Measurements from ENCODE around the gene KCNB1. TPM values are rescaled to one million over a fixed set of nuclear protein-coding genes. Genes with fewer than 3 reads are reported as not detected.

The KCNB1 gene
- total and polyA plus RNA-seq, 2 of the 4 experiments (the other 2 are of a cell fraction), result 0.05 TPM; not detected in 1

DNA sequence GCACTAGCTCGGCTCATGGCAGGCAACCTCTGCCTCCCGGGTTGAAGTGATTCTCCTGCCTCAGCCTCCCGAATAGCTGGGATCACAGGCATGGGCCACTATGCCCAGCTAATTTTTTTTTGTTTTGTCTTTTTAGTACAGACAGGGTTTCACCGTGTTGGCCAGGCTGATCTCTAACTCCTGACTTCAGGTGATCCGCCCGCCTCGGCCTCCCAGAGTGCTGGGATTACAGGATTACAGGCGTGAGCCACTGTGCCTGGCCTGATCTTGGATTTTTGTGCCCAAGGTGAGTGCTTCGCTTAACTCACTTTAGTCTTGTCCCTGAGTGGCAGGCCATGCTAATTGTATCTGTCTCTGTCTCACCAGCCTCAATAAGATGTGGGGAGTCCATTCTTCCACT, 78.6 kb downstream of the KCNB1 start:
- Histone ChIP-seq H4K5ac (ENCODE audit: low read depth, low read length) (no peak overlapping the region), H2BK20ac (ENCODE audit: low read depth, low read length) (no peak overlapping the region), H3K27ac (ENCODE audit: insufficient read depth, low read length) (no peak overlapping the region), H2BK5ac (ENCODE audit: low read depth, low read length, poor library complexity, severe bottlenecking) (no peak overlapping the region), H3K9me3 (ENCODE audit: control insufficient read depth, insufficient read depth, low read length) (peaks cover 1% of the 10 kb centered on the region; the same call in 1 of the 2 replicates), H3K9me1 (ENCODE audit: insufficient read depth, low read length) (0 out of 2 replicates have a peak, but pooled peaks cover 2% of the 10 kb centered on the region), H3K9ac (ENCODE audit: low read depth, low read length) (no peak overlapping the region), H2AFZ (replicated peaks; ENCODE audit: low read length, poor library complexity) (no peak overlapping the region), H4K91ac (ENCODE audit: insufficient read depth, low read depth, low read length) (no peak overlapping the region), H3K79me1 (ENCODE audit: low read depth in 1 of 2, low read length in 2 of 2) (no peaks in the 10 kb centered on the region), H3K23ac (ENCODE audit: low read depth, low read length) (no peak overlapping the region), H3K27me3 (ENCODE audit: control insufficient read depth, insufficient read depth, low read length) (peaks cover 38% of the 10 kb centered on the region), H3K4me3 (ENCODE audit: insufficient read depth, low read depth, low read length) (no peak overlapping the region), H3K14ac (replicated peaks; ENCODE audit: low read depth, low read length) (no peak overlapping the region), H3K56ac (ENCODE audit: extremely low read depth, insufficient read depth, low read length) (no peak overlapping the region), H2BK120ac (ENCODE audit: low read depth, low read length) (no peak overlapping the region), H4K8ac (ENCODE audit: low read depth in 2 of 2, low read length in 2 of 2) (no peak overlapping the region), H3K4me1 (ENCODE audit: control insufficient read depth, insufficient read depth, low read length) (peaks cover 3% of the 10 kb centered on the region), H3K18ac (ENCODE audit: low read depth, low read length) (no peak overlapping the region), H3K36me3 (ENCODE audit: control insufficient read depth, insufficient read depth, low read length) (no peaks in the 10 kb centered on the region), H2AK5ac (ENCODE audit: low read depth, low read length) (no peak overlapping the region), H4K20me1 (ENCODE audit: insufficient read depth, low read length) (no peaks in the 10 kb centered on the region), H2BK15ac (ENCODE audit: low read depth, low read length) (no peak overlapping the region), H2AK9ac (replicated peaks; ENCODE audit: low read depth, low read length, poor library complexity) (no peak overlapping the region), H3K4me2 (ENCODE audit: low read depth, low read length) (no peak overlapping the region), H3K4ac (ENCODE audit: low read depth, low read length) (no peak overlapping the region)
- no peak for ATAC-seq (ENCODE audit: low read depth)
- CTCF ChIA-PET, result no interaction called here
- intact Hi-C loops (cut with micrococcal nuclease), result no loop called here
- WGBS, 2 experiments (ENCODE audit: extremely low coverage in 2 of 2, insufficient read length in 1 of 2), result 83% methylated on average over 5 of the region's 9 CpGs; no CpG with 5 or more reads in 1 of the 2 experiments
- dilution Hi-C loops (cut with HindIII; ENCODE audit: low sequenced_read_pairs, unreplicated experiment), result no loop called here
- in situ Hi-C loops (cut with MboI; ENCODE audit: low sequenced_read_pairs), result no loop called here
- POLR2A ChIA-PET (ENCODE audit: unreplicated experiment), result no interaction called here
- TF ChIP-seq RAD21 (IDR thresholded peaks at IDR 0.05; ENCODE audit: low read length) (no peak), POLR2A (IDR thresholded peaks at IDR 0.05; ENCODE audit: low read depth, low read length) (no peak), MAFK (IDR thresholded peaks at IDR 0.05; ENCODE audit: low read depth, low read length) (no peak), RCOR1 (IDR thresholded peaks at IDR 0.05; ENCODE audit: insufficient replicate concordance, low read length) (no peak), MXI1 (IDR thresholded peaks at IDR 0.05; ENCODE audit: borderline replicate concordance, low read depth, low read length) (no peak), MAZ (IDR thresholded peaks at IDR 0.05; ENCODE audit: borderline replicate concordance, low read depth, low read length) (no peak), NFE2L2 (IDR thresholded peaks at IDR 0.05; ENCODE audit: low read depth, low read length) (no peak), SMC3 (IDR thresholded peaks at IDR 0.05; ENCODE audit: low read depth, low read length) (no peak)
- TF ChIP-seq, protein P1, sequence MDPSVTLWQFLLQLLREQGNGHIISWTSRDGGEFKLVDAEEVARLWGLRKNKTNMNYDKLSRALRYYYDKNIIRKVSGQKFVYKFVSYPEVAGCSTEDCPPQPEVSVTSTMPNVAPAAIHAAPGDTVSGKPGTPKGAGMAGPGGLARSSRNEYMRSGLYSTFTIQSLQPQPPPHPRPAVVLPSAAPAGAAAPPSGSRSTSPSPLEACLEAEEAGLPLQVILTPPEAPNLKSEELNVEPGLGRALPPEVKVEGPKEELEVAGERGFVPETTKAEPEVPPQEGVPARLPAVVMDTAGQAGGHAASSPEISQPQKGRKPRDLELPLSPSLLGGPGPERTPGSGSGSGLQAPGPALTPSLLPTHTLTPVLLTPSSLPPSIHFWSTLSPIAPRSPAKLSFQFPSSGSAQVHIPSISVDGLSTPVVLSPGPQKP (IDR thresholded peaks at IDR 0.05; ENCODE audit: borderline replicate concordance, low read depth, low read length), result no peak
- TF ChIP-seq, protein P2, sequence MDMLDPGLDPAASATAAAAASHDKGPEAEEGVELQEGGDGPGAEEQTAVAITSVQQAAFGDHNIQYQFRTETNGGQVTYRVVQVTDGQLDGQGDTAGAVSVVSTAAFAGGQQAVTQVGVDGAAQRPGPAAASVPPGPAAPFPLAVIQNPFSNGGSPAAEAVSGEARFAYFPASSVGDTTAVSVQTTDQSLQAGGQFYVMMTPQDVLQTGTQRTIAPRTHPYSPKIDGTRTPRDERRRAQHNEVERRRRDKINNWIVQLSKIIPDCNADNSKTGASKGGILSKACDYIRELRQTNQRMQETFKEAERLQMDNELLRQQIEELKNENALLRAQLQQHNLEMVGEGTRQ (IDR thresholded peaks at IDR 0.05; ENCODE audit: low read depth, low read length), result no peak
- BruUV-seq (replicated peaks), result no TSS peak
- DNase-seq, result no peak

Measured in IMR-90 (cell line).